Activated B cell treated with CpG ODN at 0.5 μM for 24 hours (primary cell): Measurements from ENCODE around the gene COX5A. TPM values are rescaled to one million over a fixed set of nuclear protein-coding genes. Genes with fewer than 3 reads are reported as not detected.
A peak's percentile ranks its signal among the peaks of the same experiment; 100 is the strongest.

ENCODE experiments used
- ATAC-seq: fragments of 200-7000 bp; cut with Tn5 transposase; one replicate; pipeline ENCODE4 v1.10.0; 2021; ENCODE audit warnings: low read depth, mild to moderate bottlenecking, moderate library complexity
- CTCF ChIA-PET: fragments of 350-600 bp; sonication (Branson Sonifier 250); formaldehyde crosslinking; loops from one replicate; lab custom pipeline; 2021; ENCODE audit warnings: antibody characterized with exemption; lab: Charles Lee
- POLR2A ChIA-PET: fragments of 350-600 bp; sonication (Branson Sonifier 250); formaldehyde crosslinking; loops from one replicate; lab custom pipeline; 2021; ENCODE audit warnings: antibody characterized with exemption; lab: Charles Lee
- DNase-seq: peaks from one replicate; pipeline ENCODE4 v3.0.0; 2022
- H3K27ac Mint-ChIP-seq: one replicate; pipeline ENCODE4 v1.8.0; 2020; ENCODE audit warnings: mixed read lengths
- H3K27me3 Mint-ChIP-seq: one replicate; pipeline ENCODE4 v1.8.0; 2021; ENCODE audit warnings: mixed read lengths
- H3K36me3 Mint-ChIP-seq: one replicate; pipeline ENCODE4 v1.8.0; 2021; ENCODE audit warnings: low read depth, mixed read lengths
- H3K4me1 Mint-ChIP-seq: one replicate; pipeline ENCODE4 v1.8.0; 2021; ENCODE audit warnings: mixed read lengths
- H3K4me3 Mint-ChIP-seq: one replicate; pipeline ENCODE4 v1.8.0; 2020; ENCODE audit warnings: mild to moderate bottlenecking, mixed read lengths
- H3K9me3 Mint-ChIP-seq: one replicate; pipeline ENCODE4 v1.8.0; 2020; ENCODE audit warnings: mixed read lengths
- CTCF ChIP-seq: fragments of 200-600 bp; IDR thresholded peaks from one replicate; pipeline ENCODE4 v1.8.0; 2022; ENCODE audit warnings: antibody characterized with exemption, mild to moderate bottlenecking
- intact Hi-C: fragments of 100-400 bp; cut with micrococcal nuclease; formaldehyde crosslinking; loops from one replicate; pipeline ENCODE4 v1.15.1; 2024
- total RNA-seq: library from RNA; stranded (reverse); gene quantifications from 2 replicates; pipeline ENCODE4 v1.2.3, GENCODE V29; 2022

The COX5A gene
- total RNA-seq, 1 donor from 2014 or later, result 150 TPM

GRCh38 chr15:74956648-74957475 lies 19.0 kb upstream of the COX5A start, which contains the start of gene RPP25:
TSS of gene RPP25 (minus strand) at chr15:74956772. CDS start at chr15:74956583, 189 bp downstream.
- intact Hi-C loops, result loop anchor here (1.0 to 5.0 kb wide), 5 partner anchors 18 to 830 kb away; partner anchors contain the start of genes COX5A and PPCDC
- Mint-ChIP-seq H3K27ac (no peak within 1 kb of the TSS), H3K27me3 (peaks cover 29% of the 10 kb centered on the region), H3K36me3 (no peaks in the 10 kb centered on the region), H3K4me3 (peak within 1 kb of the TSS; percentile 79), H3K9me3 (no peaks in the 10 kb centered on the region), H3K4me1 (peaks cover 34% of the 10 kb centered on the region)
- CTCF ChIA-PET, result interaction anchor here (0.7 to 1.6 kb wide), 11 partner anchors 22 to 839 kb away, joined by 3 to 7 read pairs (median 3); partner anchors contain the start of gene SCAMP5
- POLR2A ChIA-PET, result interaction anchor here (0.6 to 2.3 kb wide), 17 partner anchors 14 to 569 kb away, joined by 3 to 11 read pairs (median 4); partner anchors contain the start of genes COX5A, MAN2C1 and PPCDC
- DNase-seq (peak; percentile 73), ATAC-seq (peak; percentile 93)
- no peak for TF ChIP-seq CTCF

DNA sequence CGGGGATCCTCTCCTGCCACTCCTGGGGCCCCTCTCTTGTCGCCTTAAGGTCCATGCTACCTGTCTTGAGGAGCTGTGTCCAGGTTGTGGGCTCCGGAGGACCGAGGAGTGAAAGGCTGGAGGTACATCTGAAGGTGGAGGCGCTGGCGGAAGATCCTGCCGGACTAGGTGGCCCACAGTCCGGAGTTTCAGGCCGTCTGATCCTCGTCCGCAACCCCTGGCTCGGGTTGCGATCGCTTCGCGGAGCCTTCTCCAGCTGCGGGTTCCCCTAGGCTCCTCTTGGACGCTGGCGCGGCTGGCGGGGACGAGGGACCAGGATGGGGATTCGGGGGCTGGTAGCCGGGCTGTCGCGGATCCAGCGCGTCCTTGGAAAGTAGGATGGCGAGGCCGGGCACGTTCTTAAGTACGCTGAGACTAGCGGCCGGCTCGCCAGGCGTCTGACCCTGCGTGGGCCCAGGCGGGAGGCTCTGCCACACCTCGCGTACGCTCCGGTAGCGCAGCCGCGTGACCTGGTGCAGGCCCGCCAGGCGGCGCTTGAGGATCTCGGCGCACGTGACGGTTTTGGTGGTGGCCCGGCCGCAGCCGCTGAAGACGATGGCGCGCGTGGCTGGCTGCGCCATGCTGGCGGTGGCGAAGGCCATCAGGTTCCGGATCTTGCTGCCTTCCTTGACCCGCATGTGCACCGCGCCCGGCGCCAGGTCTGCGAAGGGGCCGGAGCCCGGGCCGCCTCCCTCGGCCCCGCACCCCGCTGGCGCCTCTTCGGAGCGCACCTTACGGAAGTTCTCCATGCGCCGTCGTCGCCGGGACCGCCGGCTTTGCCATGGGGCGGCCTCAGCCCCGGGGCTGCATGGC lies 18.1 kb upstream of the COX5A start:
- Mint-ChIP-seq H3K36me3 (no peaks in the 10 kb centered on the region), H3K27ac (no peak overlapping the region), H3K27me3 (peaks cover 23% of the 10 kb centered on the region), H3K9me3 (no peaks in the 10 kb centered on the region), H3K4me1 (peaks cover 34% of the 10 kb centered on the region), H3K4me3 (peak overlapping the region; percentile 63)
- TF ChIP-seq CTCF, result no peak
- POLR2A ChIA-PET, result interaction anchor here (0.6 to 2.3 kb wide), 7 partner anchors 14 to 179 kb away, joined by 3 to 11 read pairs (median 6); partner anchors contain the start of genes COX5A and PPCDC
- DNase-seq (peak; percentile 69), ATAC-seq (peak; percentile 66)
- CTCF ChIA-PET, result interaction anchor here (0.9 to 1.6 kb wide), 5 partner anchors 22 to 583 kb away, joined by 3 to 7 read pairs (median 4); no protein-coding TSS in a partner anchor
- intact Hi-C loops, result loop anchor here (1.0 to 5.0 kb wide), 5 partner anchors 17 to 829 kb away; partner anchors contain the start of genes COX5A and PPCDC

DNA sequence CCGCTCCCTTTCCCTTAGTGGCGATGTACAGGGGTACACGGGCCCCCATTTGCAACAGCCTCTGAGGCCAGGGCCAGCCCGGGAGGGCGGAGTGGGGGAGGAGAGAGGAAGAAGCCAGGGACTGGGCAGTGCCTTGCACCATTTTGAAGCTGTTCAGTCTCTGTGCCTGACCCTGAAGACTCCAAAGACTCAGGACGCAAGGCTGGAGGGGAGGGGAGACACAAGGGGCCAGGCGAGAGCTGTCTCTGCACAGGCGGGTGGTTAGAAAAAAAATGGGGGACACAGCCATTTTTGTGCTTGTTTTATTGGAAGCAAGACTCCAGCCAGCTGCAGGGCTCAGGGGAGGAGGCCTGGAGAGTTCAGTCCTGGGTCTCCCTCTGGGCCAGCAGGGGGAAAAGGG lies 17.1 kb upstream of the COX5A start:
- TF ChIP-seq CTCF, result no peak
- no peak for ATAC-seq
- H3K27ac Mint-ChIP-seq, result no peak overlapping the region
- H3K9me3 Mint-ChIP-seq, result no peaks in the 10 kb centered on the region
- H3K36me3 Mint-ChIP-seq, result no peaks in the 10 kb centered on the region
- peaks cover 18% of the 10 kb centered on the region for H3K27me3 Mint-ChIP-seq
- intact Hi-C loops, result loop anchor here (5.0 kb wide), 2 partner anchors 52 to 828 kb away; no protein-coding TSS in a partner anchor
- H3K4me1 Mint-ChIP-seq, result peaks cover 37% of the 10 kb centered on the region
- no peak for DNase-seq
- POLR2A ChIA-PET, result interaction anchor here (0.9 kb wide), 1 partner anchor 110 kb away, joined by 4 read pairs; no protein-coding TSS in a partner anchor
- CTCF ChIA-PET, result interaction anchor here (1.5 to 1.6 kb wide), 2 partner anchors 187 to 323 kb away, joined by 3 read pairs; no protein-coding TSS in a partner anchor
- peak overlapping the region; percentile 19 for H3K4me3 Mint-ChIP-seq

DNA sequence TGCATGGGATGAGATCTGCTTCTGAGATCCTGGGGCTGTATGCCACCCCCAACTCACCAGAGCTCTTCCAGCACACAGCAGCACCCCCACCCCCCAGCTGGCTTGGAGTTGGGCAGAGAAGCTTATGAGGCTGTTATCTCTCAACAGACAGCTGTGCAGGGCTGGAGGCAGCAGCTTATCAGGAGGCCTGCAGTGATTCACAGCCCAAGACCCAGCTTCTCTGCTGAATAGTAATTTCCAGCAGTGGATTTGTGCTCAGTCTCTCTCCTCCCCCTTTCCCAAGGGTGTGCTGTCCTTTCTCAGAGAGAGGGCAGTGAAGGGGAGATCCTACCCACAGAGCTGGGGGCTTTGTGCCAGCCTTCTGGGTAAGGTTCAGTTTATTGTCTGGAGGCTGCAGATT lies 16.6 kb upstream of the COX5A start:
- ChIA-PET POLR2A (interaction anchor here (0.9 kb wide), 1 partner anchor 110 kb away, joined by 4 read pairs; no protein-coding TSS in a partner anchor), CTCF (interaction anchor here (0.8 to 1.6 kb wide), 3 partner anchors 186 to 322 kb away, joined by 3 to 4 read pairs (median 3); no protein-coding TSS in a partner anchor)
- ATAC-seq (no peak), DNase-seq (no peak)
- no peaks in the 10 kb centered on the region for H3K36me3 Mint-ChIP-seq
- intact Hi-C loops, result loop anchor here (5.0 kb wide), 1 partner anchor 582 kb away; no protein-coding TSS in a partner anchor
- H3K9me3 Mint-ChIP-seq, result no peaks in the 10 kb centered on the region
- no peak for TF ChIP-seq CTCF
- H3K27ac Mint-ChIP-seq, result no peak overlapping the region
- peaks cover 14% of the 10 kb centered on the region for H3K27me3 Mint-ChIP-seq
- peaks cover 36% of the 10 kb centered on the region for H3K4me1 Mint-ChIP-seq
- H3K4me3 Mint-ChIP-seq, result no peak overlapping the region
